HepG2 (cell line): ENCODE results near the gene MYO5B. TPM values are rescaled to one million over a fixed set of nuclear protein-coding genes. Genes with fewer than 3 reads are reported as not detected.

ENCODE experiments used
- ATAC-seq: fragments of 200-7000 bp; cut with Tn5 transposase; 3 replicates; pipeline ENCODE4 v1.9.1; 2020; ENCODE audit warnings: mild to moderate bottlenecking, moderate library complexity
- BruUV-seq: library from RNA; stranded (reverse); fragments of 400-500 nt; replicated peaks from 2 replicates; lab custom pipeline; 2021; lab: Mats Ljungman, UMichigan
- CTCF ChIA-PET: fragments of 300-600 bp; formaldehyde crosslinking; extraction: SDS; loops from one replicate; lab custom pipeline; 2021; ENCODE audit warnings: low total read pairs, inconsistent platforms, low intra/inter-chr PET ratio; lab: Yijun Ruan, JAX
- POLR2A ChIA-PET: fragments of 350-600 bp; sonication (Branson Sonifier 250); formaldehyde crosslinking; loops from one replicate; lab custom pipeline; 2020; ENCODE audit warnings: antibody characterized with exemption, inconsistent platforms; lab: Yijun Ruan, JAX
- DNase-seq: peaks from one replicate; pipeline ENCODE4 v3.0.0-alpha.2; 2015; ENCODE audit warnings: low spot score
- FAIRE-seq: peaks from 3 replicates; lab custom pipeline; 2011; peaks lifted over from hg19 to GRCh38; lab: Jason Lieb, UNC
- H2AFZ ChIP-seq: one replicate; pipeline ENCODE4 v1.6.1; 2011; ENCODE audit warnings: low read length, inconsistent platforms
- H3K27ac ChIP-seq: fragments of 300-600 bp; 3 replicates; pipeline ENCODE4 v1.8.0; 2011; ENCODE audit warnings: mixed run types, mild to moderate bottlenecking, mixed read lengths, low read length, inconsistent platforms; ENCODE audit not compliant: insufficient read depth; ENCODE audit errors: extremely low read length
- H3K27me3 ChIP-seq, 2 experiments: fragments of 200-600 bp in 1 of 2; 2 replicates in 1 of 2; 3 replicates in 1 of 2; pipeline versions ENCODE4 v1.6.0 to v1.8.0; 2011; ENCODE audit warnings: low read length in 2 of 2, mild to moderate bottlenecking in 2 of 2, moderate library complexity in 2 of 2, inconsistent platforms in 1 of 2; ENCODE audit not compliant: insufficient read depth in 2 of 2, control insufficient read depth in 1 of 2
- H3K36me3 ChIP-seq, 2 experiments: fragments of 200-600 bp in 1 of 2; replicated peaks in 1 of 2; 2 replicates in 1 of 2; 3 replicates in 1 of 2; pipeline versions ENCODE4 v1.5.1 to v1.8.0; 2011; ENCODE audit warnings: low read length in 2 of 2, inconsistent platforms in 1 of 2; ENCODE audit not compliant: insufficient read depth in 2 of 2, control insufficient read depth in 1 of 2
- H3K4me1 ChIP-seq: 2 replicates; pipeline ENCODE4 v1.5.1; 2012; ENCODE audit warnings: low read length, inconsistent platforms; ENCODE audit not compliant: insufficient read depth
- H3K4me2 ChIP-seq: 2 replicates; pipeline ENCODE4 v1.6.0; 2011; ENCODE audit warnings: low read depth, low read length, inconsistent platforms
- H3K4me3 ChIP-seq, 3 experiments: fragments of 200-600 bp in 1 of 3; sonication (generic), shearing (Covaris generic) in 1 of 3; replicated peaks in 1 of 3; 2 replicates each; pipeline ENCODE4 v1.5.1; 2011 to 2016; ENCODE audit warnings: low read length in 3 of 3, inconsistent platforms in 2 of 3, low read depth in 2 of 3, mild to moderate bottlenecking in 2 of 3, control low read depth in 1 of 3, mixed read lengths in 1 of 3; ENCODE audit not compliant: insufficient read depth in 1 of 3
- H3K79me2 ChIP-seq: one replicate; pipeline ENCODE4 v1.6.1; 2011; ENCODE audit warnings: low read length, inconsistent platforms; ENCODE audit not compliant: insufficient read depth
- H3K9ac ChIP-seq: 2 replicates; pipeline ENCODE4 v1.6.0; 2011; ENCODE audit warnings: mild to moderate bottlenecking, low read depth, low read length, inconsistent platforms; ENCODE audit not compliant: insufficient read depth
- H3K9me3 ChIP-seq: 2 replicates; pipeline ENCODE4 v1.5.1; 2012; ENCODE audit warnings: mild to moderate bottlenecking, low read length
- H4K20me1 ChIP-seq: 2 replicates; pipeline ENCODE4 v1.6.0; 2011; ENCODE audit warnings: inconsistent platforms, mild to moderate bottlenecking, low read length, moderate library complexity; ENCODE audit not compliant: insufficient read depth
- ISL2 ChIP-seq: sonication (generic); formaldehyde crosslinking; IDR thresholded peaks from 2 replicates; pipeline ENCODE4 v1.5.0; 2020; ENCODE audit warnings: missing genetic modification reagents
- KDM5B ChIP-seq: sonication (generic); formaldehyde crosslinking; IDR thresholded peaks from 2 replicates; pipeline ENCODE4 v1.4.0; 2020; ENCODE audit warnings: missing genetic modification reagents, mild to moderate bottlenecking, borderline replicate concordance
- MLXIP ChIP-seq: sonication (generic); formaldehyde crosslinking; IDR thresholded peaks from 2 replicates; pipeline ENCODE4 v1.9.0; 2021; ENCODE audit warnings: missing genetic modification reagents, borderline replicate concordance
- SMARCE1 ChIP-seq: fragments of 450-650 bp; IDR thresholded peaks from 2 replicates; pipeline ENCODE4 v1.6.1; 2017; ENCODE audit warnings: borderline replicate concordance
- SP1 ChIP-seq, 2 experiments: fragments of 450-650 bp in 1 of 2; sonication (generic) in 1 of 2; formaldehyde crosslinking in 1 of 2; IDR thresholded peaks; 2 replicates each; pipeline versions ENCODE4 v1.4.0 to v1.6.1; 2016 to 2020; ENCODE audit warnings: missing genetic modification reagents in 1 of 2
- ZFP82 ChIP-seq: sonication (generic); formaldehyde crosslinking; IDR thresholded peaks from 2 replicates; pipeline ENCODE4 v1.5.1; 2020; ENCODE audit warnings: mild to moderate bottlenecking, missing genetic modification reagents, borderline replicate concordance
- ZNF296 ChIP-seq: sonication (generic); formaldehyde crosslinking; conservative IDR thresholded peaks from 2 replicates; pipeline ENCODE4 v1.5.0; 2020; ENCODE audit warnings: mild to moderate bottlenecking, missing genetic modification reagents
- ZNF451 ChIP-seq: sonication (generic); formaldehyde crosslinking; IDR thresholded peaks from 2 replicates; pipeline ENCODE4 v1.5.0; 2020; ENCODE audit warnings: mild to moderate bottlenecking, missing genetic modification reagents
- WGBS: methylation state at CpG from one replicate; pipeline ENCODE4 v1.1.6; 2017; ENCODE audit warnings: low lambda C conversion rate; 5-methylcytosine and 5-hydroxymethylcytosine counted together
- in situ Hi-C: cut with HindIII; loops from 2 replicates; pipeline ENCODE4 v1.10.0; 2017; ENCODE audit warnings: low pct_unique_long_range_greater_than_20kb; ENCODE audit not compliant: extremely low pct_ligation_motif_present
- intact Hi-C: fragments of 100-400 bp; cut with micrococcal nuclease; formaldehyde crosslinking; loops from one replicate; pipeline ENCODE4 v1.10.0; 2022; ENCODE audit not compliant: unreplicated experiment
- polyA plus RNA-seq, 8 experiments: library from polyadenylated mRNA; depleted of rRNA in 3 of 8; stranded (reverse) in 7 of 8; unstranded in 1 of 8; fragments of >200 nt; fragmentation: Illumina TruSeq in 4 of 8; extraction: Trizol in 4 of 8; gene quantifications; 2 replicates each; pipeline versions ENCODE4 v1.2.1 to v1.2.3, GENCODE V29; 2011 to 2016; ENCODE audit warnings: low read depth in 4 of 8, missing spikeins in 1 of 8, mixed read lengths in 1 of 8; ENCODE audit not compliant: insufficient read depth in 1 of 8
- total RNA-seq, 5 experiments: library from RNA; depleted of rRNA; stranded (reverse); fragments of >200 nt; fragmentation: Illumina TruSeq; extraction: Trizol; gene quantifications; 2 replicates each; pipeline ENCODE4 v1.2.3, GENCODE V29; 2016; ENCODE audit warnings: low read depth in 1 of 5

Gene MYO5B
- total and polyA plus RNA-seq, 2 of the 13 experiments (the other 11 are each of a cell fraction or from before 2014, with no cell fraction given), result 13.1 to 24.0 TPM

GRCh38 chr18:49936821-49937220 lies 258.1 kb downstream of the MYO5B start (continued):
- TF ChIP-seq SMARCE1 (no peak), ISL2 (no peak), ZFP82 (CRISPR knock-in tag) (no peak), MLXIP (no peak), SP1 (IDR thresholded peaks at IDR 0.05) (no peak), SP1 (CRISPR knock-in tag; IDR thresholded peaks at IDR 0.05) (no peak), KDM5B (CRISPR knock-in tag) (no peak), ZNF451 (CRISPR knock-in tag) (no peak)

GRCh38 chr18:49935215-49935614 lies 259.7 kb downstream of the MYO5B start:
- Histone ChIP-seq H3K36me3 (peaks cover 1 to 10% of the 10 kb centered on the region in 2 experiments; a peak in 3 of 5 replicates), H3K4me1 (no peaks in the 10 kb centered on the region), H3K79me2 (no peaks in the 10 kb centered on the region), H4K20me1 (no peaks in the 10 kb centered on the region), H3K4me2 (no peak overlapping the region), H3K9me3 (no peaks in the 10 kb centered on the region), H3K4me3 (no peak overlapping the region), H2AFZ (no peak overlapping the region), H3K27me3 (no peaks in the 10 kb centered on the region), H3K9ac (no peak overlapping the region), H3K27ac (no peak overlapping the region)
- POLR2A ChIA-PET, result no interaction called here
- intact Hi-C loops, result no loop called here
- 70% methylated on average over 4 of the region's 4 CpGs for WGBS
- in situ Hi-C loops, result no loop called here
- no peak for FAIRE-seq
- no TSS peak for BruUV-seq
- no peak for DNase-seq
- TF ChIP-seq ZNF296, result no peak
- CTCF ChIA-PET, result no interaction called here
- no peak for ATAC-seq
